ENCODE results near the gene HNRNPF. TPM values are rescaled to one million over a fixed set of nuclear protein-coding genes. Genes with fewer than 3 reads are reported as not detected.

HNRNPF gene
- total and polyA plus RNA-seq, 2 donors (not counting 3 experiments of a cell fraction or from before 2014, with no cell fraction given) = 144 to 230 TPM

GRCh38 chr10:43390759-43391158 lies 18.2 kb downstream of the HNRNPF start:
- no peak overlapping the region for H3K9ac ChIP-seq (replicated peaks; ENCODE audit: extremely low read depth, insufficient read depth, low read length)
- TF ChIP-seq CTCF (IDR thresholded peaks at IDR 0.05; ENCODE audit: extremely low read depth in 1 of 2, insufficient read depth in 1 of 2, low read depth in 1 of 2, low read length in 2 of 2) (peak; percentile 51 to 67), JUN (IDR thresholded peaks at IDR 0.05; ENCODE audit: borderline replicate concordance, insufficient read depth, insufficient read length, low read depth) (no peak)
- H4K20me1 ChIP-seq (replicated peaks; ENCODE audit: control insufficient read depth, extremely low read depth, insufficient read depth, low read length) = peaks cover 9% of the 10 kb centered on the region
- ChIA-PET CTCF (interaction anchor here (0.9 to 2.0 kb wide), 8 partner anchors 9 to 70 kb away, joined by 3 to 17 read pairs (median 4); partner anchors contain the start of gene ZNF487), POLR2A (no interaction called here)
- H3K36me3 ChIP-seq (ENCODE audit: control insufficient read depth in 2 of 2, extremely low read depth in 1 of 2, insufficient read depth in 2 of 2, low read length in 2 of 2) = peaks cover 33 to 49% of the 10 kb centered on the region in 2 experiments
- H3K4me3 ChIP-seq (replicated peaks in 1 of 3; ENCODE audit: insufficient read depth in 1 of 3, low read depth in 1 of 3, low read length in 3 of 3) = no peak overlapping the region
- intact Hi-C loops (cut with micrococcal nuclease) (loop anchor here (1.0 kb wide), 1 partner anchor 72 kb away; no protein-coding TSS in a partner anchor), dilution Hi-C loops (cut with MboI; ENCODE audit: extremely low pct_ligation_motif_present, low sequenced_read_pairs) (no loop called here)
- H3K79me2 ChIP-seq (ENCODE audit: control insufficient read depth, insufficient read depth, low read length) = peaks cover 72% of the 10 kb centered on the region
- H3K9me1 ChIP-seq (replicated peaks; ENCODE audit: control insufficient read depth, extremely low read depth, insufficient read depth, low read length) = no peaks in the 10 kb centered on the region
- DNase-seq (ENCODE audit: low read depth, low spot score) = peak; percentile 30
- no peak overlapping the region for H3K4me2 ChIP-seq (ENCODE audit: insufficient read depth, low read length)
- peaks cover 15% of the 10 kb centered on the region for H3K4me1 ChIP-seq (ENCODE audit: control insufficient read depth, extremely low read depth, insufficient read depth, low read length)
- BruUV-seq (replicated peaks) = no TSS peak
- no peak overlapping the region for H2AFZ ChIP-seq (ENCODE audit: low read depth, low read length)
- no peaks in the 10 kb centered on the region for H3K27me3 ChIP-seq (ENCODE audit: control insufficient read depth in 2 of 2, insufficient read depth in 2 of 2, low read length in 2 of 2)
- no peaks in the 10 kb centered on the region for H3K9me3 ChIP-seq (replicated peaks; ENCODE audit: control insufficient read depth, insufficient read depth, low read length)
- H3K27ac ChIP-seq (ENCODE audit: insufficient read depth, low read depth, low read length) = no peak overlapping the region
- no peak for FAIRE-seq

DNA sequence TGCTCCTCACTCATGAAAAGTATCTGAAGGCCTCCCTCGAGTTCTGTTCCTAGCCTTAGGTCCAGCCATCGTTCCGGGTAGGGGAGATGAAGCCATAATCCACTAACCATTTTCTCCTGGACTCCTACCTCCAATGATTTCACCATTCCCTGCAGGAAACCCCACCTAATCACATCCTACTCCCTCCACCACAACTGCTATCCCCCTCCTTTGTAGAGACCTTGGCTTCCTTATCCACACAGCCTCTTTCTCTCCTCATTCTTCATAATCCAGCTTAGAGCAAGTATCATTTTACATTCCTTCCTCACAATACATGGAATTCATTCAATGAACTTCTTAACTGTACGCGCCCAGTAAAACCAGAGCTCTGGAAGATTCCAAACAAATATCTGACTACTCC lies 18.7 kb downstream of the HNRNPF start:
- no peak for FAIRE-seq
- Histone ChIP-seq H3K36me3 (ENCODE audit: control insufficient read depth in 2 of 2, extremely low read depth in 1 of 2, insufficient read depth in 2 of 2, low read length in 2 of 2) (peaks cover 36 to 49% of the 10 kb centered on the region in 2 experiments), H3K27me3 (ENCODE audit: control insufficient read depth in 2 of 2, insufficient read depth in 2 of 2, low read length in 2 of 2) (no peaks in the 10 kb centered on the region), H3K27ac (ENCODE audit: insufficient read depth, low read depth, low read length) (no peak overlapping the region), H3K4me1 (ENCODE audit: control insufficient read depth, extremely low read depth, insufficient read depth, low read length) (peaks cover 12% of the 10 kb centered on the region), H2AFZ (ENCODE audit: low read depth, low read length) (no peak overlapping the region), H4K20me1 (replicated peaks; ENCODE audit: control insufficient read depth, extremely low read depth, insufficient read depth, low read length) (peaks cover 11% of the 10 kb centered on the region), H3K4me3 (replicated peaks in 1 of 3; ENCODE audit: insufficient read depth in 1 of 3, low read depth in 1 of 3, low read length in 3 of 3) (no peak overlapping the region), H3K79me2 (ENCODE audit: control insufficient read depth, insufficient read depth, low read length) (peaks cover 68% of the 10 kb centered on the region), H3K4me2 (ENCODE audit: insufficient read depth, low read length) (no peak overlapping the region), H3K9me1 (replicated peaks; ENCODE audit: control insufficient read depth, extremely low read depth, insufficient read depth, low read length) (no peaks in the 10 kb centered on the region), H3K9me3 (replicated peaks; ENCODE audit: control insufficient read depth, insufficient read depth, low read length) (no peaks in the 10 kb centered on the region), H3K9ac (replicated peaks; ENCODE audit: extremely low read depth, insufficient read depth, low read length) (no peak overlapping the region)
- ChIA-PET CTCF (interaction anchor here (0.9 to 2.0 kb wide), 8 partner anchors 9 to 71 kb away, joined by 3 to 17 read pairs (median 4); partner anchors contain the start of gene ZNF487), POLR2A (no interaction called here)
- no TSS peak for BruUV-seq (replicated peaks)
- TF ChIP-seq FOS (IDR thresholded peaks at IDR 0.05; ENCODE audit: borderline replicate concordance, insufficient read depth, low read length) = no peak
- TF ChIP-seq MAX (IDR thresholded peaks at IDR 0.05; ENCODE audit: insufficient read depth, insufficient read length) = no peak
- no peak for TF ChIP-seq EZH2 (IDR thresholded peaks at IDR 0.05; ENCODE audit: borderline replicate concordance, low read depth, low read length, severe bottlenecking)
- no peak for TF ChIP-seq POLR2A (IDR thresholded peaks at IDR 0.05; ENCODE audit: low read depth, low read length)
- dilution Hi-C loops (cut with MboI; ENCODE audit: extremely low pct_ligation_motif_present, low sequenced_read_pairs) = no loop called here
- DNase-seq (ENCODE audit: low read depth, low spot score) = no peak
- intact Hi-C loops (cut with micrococcal nuclease) = loop anchor here (1.0 kb wide), 1 partner anchor 72 kb away; no protein-coding TSS in a partner anchor
